ENCODE measurements around the gene RGMA. TPM values are rescaled to one million over a fixed set of nuclear protein-coding genes. Genes with fewer than 3 reads are reported as not detected.

Gene RGMA
- total and polyA plus RNA-seq, 2 donors (not counting 3 experiments of a cell fraction or from before 2014, with no cell fraction given), result 0.06 to 0.13 TPM

GRCh38 chr15:93058128-93058527 is 30.9 kb downstream of the RGMA start:
- Histone ChIP-seq H3K27ac (ENCODE audit: insufficient read depth, low read depth, low read length) (no peak overlapping the region), H3K4me3 (replicated peaks in 1 of 3; ENCODE audit: insufficient read depth in 1 of 3, low read depth in 1 of 3, low read length in 3 of 3) (no peak overlapping the region), H3K9me1 (replicated peaks; ENCODE audit: control insufficient read depth, extremely low read depth, insufficient read depth, low read length) (no peaks in the 10 kb centered on the region), H3K36me3 (ENCODE audit: control insufficient read depth in 2 of 2, extremely low read depth in 1 of 2, insufficient read depth in 2 of 2, low read length in 2 of 2) (no peaks in the 10 kb centered on the region), H3K79me2 (ENCODE audit: control insufficient read depth, insufficient read depth, low read length) (no peaks in the 10 kb centered on the region), H2AFZ (ENCODE audit: low read depth, low read length) (no peak overlapping the region), H3K9ac (replicated peaks; ENCODE audit: extremely low read depth, insufficient read depth, low read length) (no peak overlapping the region), H3K4me1 (ENCODE audit: control insufficient read depth, extremely low read depth, insufficient read depth, low read length) (no peaks in the 10 kb centered on the region), H3K4me2 (ENCODE audit: insufficient read depth, low read length) (no peak overlapping the region), H3K27me3 (ENCODE audit: control insufficient read depth in 2 of 2, insufficient read depth in 2 of 2, low read length in 2 of 2) (no peaks in the 10 kb centered on the region), H3K9me3 (replicated peaks; ENCODE audit: control insufficient read depth, insufficient read depth, low read length) (no peaks in the 10 kb centered on the region), H4K20me1 (replicated peaks; ENCODE audit: control insufficient read depth, extremely low read depth, insufficient read depth, low read length) (no peaks in the 10 kb centered on the region)
- POLR2A ChIA-PET, result no interaction called here
- DNase-seq (ENCODE audit: low read depth, low spot score) (no peak), FAIRE-seq (no peak)
- intact Hi-C loops (cut with micrococcal nuclease), result no loop called here
- CTCF ChIA-PET, result interaction anchor here (2.4 to 2.9 kb wide), 2 partner anchors 28 to 30 kb away, joined by 13 to 18 read pairs; no protein-coding TSS in a partner anchor
- TF ChIP-seq MAX (IDR thresholded peaks at IDR 0.05; ENCODE audit: insufficient read depth, insufficient read length) (no peak), EZH2 (IDR thresholded peaks at IDR 0.05; ENCODE audit: borderline replicate concordance, low read depth, low read length, severe bottlenecking) (no peak), MYC (IDR thresholded peaks at IDR 0.05; ENCODE audit: low read depth, low read length) (no peak), POLR2AphosphoS5 (IDR thresholded peaks at IDR 0.05; ENCODE audit: insufficient read depth, low read depth, low read length) (no peak), CTCF (IDR thresholded peaks at IDR 0.05; ENCODE audit: extremely low read depth in 1 of 2, insufficient read depth in 1 of 2, low read depth in 1 of 2, low read length in 2 of 2) (no peak), JUN (IDR thresholded peaks at IDR 0.05; ENCODE audit: borderline replicate concordance, insufficient read depth, insufficient read length, low read depth) (no peak), GATA2 (IDR thresholded peaks at IDR 0.05; ENCODE audit: insufficient read depth, insufficient read length, low read depth, low read length) (no peak), FOS (IDR thresholded peaks at IDR 0.05; ENCODE audit: borderline replicate concordance, insufficient read depth, low read length) (no peak), POLR2A (IDR thresholded peaks at IDR 0.05; ENCODE audit: low read depth, low read length) (no peak)
- BruUV-seq (replicated peaks), result no TSS peak
- dilution Hi-C loops (cut with MboI; ENCODE audit: extremely low pct_ligation_motif_present, low sequenced_read_pairs), result no loop called here
